Activated CD4-positive, alpha-beta T cell treated with anti-CD3 and anti-CD28 coated beads, Interleukin-2, amount 50 U/mL, for 24 hours (primary cell): Measurements from ENCODE around the gene SLC31A2.

Experiments used
- DNase-seq, 2 donors: peaks; one replicate each; pipeline ENCODE4 v3.0.0-alpha.2; 2020; ENCODE audit warnings: low read depth in 1 of 2, low spot score in 1 of 2

SLC31A2 gene

DNA sequence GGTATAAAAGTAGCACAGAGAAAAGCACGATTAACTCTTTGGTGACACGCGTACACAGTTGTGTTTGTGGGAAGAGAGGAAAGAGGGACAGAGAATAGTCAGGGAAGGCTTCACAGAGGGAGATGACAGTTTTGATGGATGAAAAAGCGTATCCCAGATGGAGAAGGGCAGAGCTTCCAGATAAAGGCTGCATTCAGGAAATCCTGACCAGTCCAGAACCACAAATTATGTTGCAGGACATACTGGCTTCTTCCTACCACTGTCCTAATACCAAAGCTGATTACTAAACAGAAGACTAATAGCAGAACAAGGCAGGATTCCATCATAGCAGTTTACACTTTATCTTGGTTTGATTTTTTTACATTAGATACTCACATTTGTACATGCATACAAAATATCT lies 34.5 kb downstream of the SLC31A2 start:
- DNase-seq = no peak

GRCh38 chr9:113186137-113186755 lies 35.4 kb downstream of the SLC31A2 start:
- DNase-seq = no peak

- no peak for DNase-seq
Observed at GRCh38 chr9:113187929-113188595, 37.3 kb downstream of the SLC31A2 start.

GRCh38 chr9:113192455-113192854 lies 41.6 kb downstream of the SLC31A2 start:
- no peak for DNase-seq

- DNase-seq = no peak
Observed at GRCh38 chr9:113199683-113200329, 49.0 kb downstream of the SLC31A2 start.

DNA sequence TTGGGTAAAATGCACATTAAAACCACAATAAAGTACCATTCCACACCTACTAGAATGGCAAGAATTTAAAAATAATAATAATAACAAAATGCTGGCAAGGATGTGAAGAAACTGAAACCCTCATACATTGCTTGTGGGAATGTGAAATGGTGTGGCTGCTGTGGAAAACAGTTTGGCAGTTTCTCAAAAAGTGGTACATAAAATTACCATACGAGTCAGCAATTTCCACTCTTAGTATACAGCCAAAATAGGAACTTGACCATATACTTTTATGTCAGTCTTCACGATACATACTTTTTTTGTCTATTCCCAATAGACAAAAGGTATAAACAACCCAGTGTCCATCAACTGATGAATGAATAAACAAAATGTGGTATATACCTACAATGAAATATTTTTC lies 54.6 kb downstream of the SLC31A2 start:
- no peak for DNase-seq

DNA sequence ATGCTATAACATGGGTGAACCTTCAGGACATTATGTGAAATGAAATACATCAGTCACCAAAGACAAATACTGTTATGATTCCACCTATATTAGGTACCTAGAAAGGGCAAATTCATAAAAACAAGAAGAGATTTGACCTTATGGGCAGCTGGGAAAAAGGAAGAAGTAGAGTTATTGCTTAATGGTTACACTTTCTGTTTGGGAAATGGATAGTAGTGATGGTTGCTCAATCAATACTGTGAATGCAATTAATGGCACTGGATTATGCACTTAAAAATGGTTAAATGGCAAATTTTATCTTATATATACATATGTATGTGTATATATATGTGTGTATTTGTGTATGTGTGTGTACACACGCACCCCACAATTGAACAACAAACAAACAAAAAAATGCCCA lies 55.1 kb downstream of the SLC31A2 start:
- DNase-seq = no peak

DNA sequence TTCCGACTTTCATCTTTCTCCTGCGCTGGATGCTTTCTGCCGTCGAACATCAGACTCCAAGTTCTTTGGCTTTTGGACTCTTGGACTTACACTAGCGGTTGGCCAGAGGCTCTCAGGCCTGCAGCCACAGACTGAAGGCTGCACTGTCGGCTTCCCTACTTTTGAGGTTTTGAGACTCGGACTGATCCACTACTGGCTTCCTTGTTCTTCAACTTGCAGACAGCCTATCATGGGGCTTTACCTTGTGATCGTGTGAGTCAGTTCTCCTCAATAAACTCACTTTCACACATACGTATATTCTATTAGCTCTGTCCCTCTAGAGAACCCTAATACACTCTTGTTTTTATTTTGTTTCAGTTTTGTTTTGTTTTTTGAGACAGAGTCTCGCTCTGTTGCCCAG lies 60.0 kb downstream of the SLC31A2 start:
- no peak for DNase-seq
